SKM-1 (cell line): Measurements from ENCODE around the gene PALB2.
"Not testable (repeated sequence)": the region's sequence is repeated elsewhere in the genome, so short reads cannot be mapped to it uniquely, and the experiment has no call there.

Source experiments
- DNase-seq: peaks from one replicate; lab custom pipeline; 2025; ENCODE audit not compliant: unreplicated experiment; lab: John Stamatoyannopoulos, UW

The PALB2 gene

DNA sequence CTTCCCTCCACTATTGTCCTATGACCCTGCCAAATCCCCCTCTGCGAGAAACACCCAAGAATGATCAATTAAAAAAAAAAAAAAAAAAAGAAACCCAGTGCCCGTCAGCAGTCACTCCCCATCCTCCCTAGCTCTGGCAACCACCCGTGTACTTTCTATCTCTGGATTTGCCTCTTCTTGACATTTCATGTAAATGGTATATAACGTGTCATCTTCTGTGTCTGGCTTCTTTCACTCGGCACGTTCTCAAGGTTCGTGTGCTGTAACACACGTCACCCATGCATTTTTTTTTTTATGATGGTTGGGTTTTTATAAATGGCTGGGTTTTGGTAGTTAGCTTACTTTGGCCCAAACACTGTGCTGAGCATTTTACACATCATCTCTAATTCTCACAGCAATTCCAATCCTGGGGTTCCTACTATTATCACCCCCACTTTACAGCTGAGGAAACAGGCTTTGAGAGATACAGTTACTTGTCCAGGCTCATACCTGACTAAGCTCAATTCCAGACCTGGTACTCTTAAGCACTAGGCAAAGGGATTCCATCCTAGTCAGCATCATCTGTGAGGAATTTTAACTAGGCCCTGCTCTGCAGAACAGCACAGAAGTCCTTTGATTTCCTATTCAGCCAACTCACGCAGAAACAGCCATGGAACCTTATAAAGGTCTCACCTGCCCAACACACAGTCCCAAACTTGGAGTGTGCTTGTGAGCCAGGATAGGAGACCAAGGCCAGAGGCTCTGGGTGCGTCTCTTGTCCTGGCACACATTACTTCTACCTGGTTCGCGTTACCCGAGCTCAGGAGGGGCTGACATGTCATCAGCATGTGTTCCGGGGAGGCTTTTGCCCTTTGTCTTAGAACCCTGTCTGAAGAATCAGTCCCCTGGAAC lies 56.7 kb downstream of the PALB2 start:
- DNase-seq, result no peak

DNA sequence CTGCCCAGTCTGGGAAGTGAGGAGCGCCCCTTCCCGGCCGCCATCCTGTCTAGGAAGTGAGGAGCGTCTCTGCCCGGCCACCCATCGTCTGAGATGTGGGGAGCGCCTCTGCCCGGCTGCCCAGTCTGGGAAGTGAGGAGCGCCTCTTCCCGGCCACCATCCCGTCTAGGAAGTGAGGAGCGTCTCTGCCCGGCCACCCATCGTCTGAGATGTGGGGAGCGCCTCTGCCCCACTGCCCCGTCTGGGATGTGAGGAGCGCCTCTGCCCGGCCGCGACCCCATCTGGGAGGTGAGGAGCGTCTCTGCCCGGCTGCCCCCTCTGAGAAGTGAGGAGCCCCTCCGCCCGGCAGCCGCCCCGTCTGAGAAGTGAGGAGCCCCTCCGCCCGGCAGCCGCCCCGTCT lies 57.8 kb downstream of the PALB2 start:
- not testable (repeated sequence) for DNase-seq

DNA sequence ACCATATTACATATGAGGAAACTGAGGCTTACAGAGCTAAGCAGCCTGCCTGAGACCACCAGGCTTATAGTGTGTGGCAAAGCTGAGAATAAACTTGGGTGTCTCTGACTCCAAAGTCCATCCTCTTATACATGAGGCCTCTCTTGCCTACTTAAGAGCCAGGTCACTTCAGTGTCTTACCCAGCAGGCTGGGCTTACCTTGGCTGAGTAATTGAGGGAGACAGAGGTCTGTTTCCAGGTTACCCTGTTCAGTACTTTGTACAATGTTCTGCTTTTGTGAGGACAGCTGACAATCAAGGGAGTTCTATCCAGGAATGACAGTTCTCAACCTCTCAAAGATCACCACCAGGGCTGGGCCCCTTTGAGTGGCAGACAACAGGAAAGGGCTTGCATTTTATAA lies 59.3 kb downstream of the PALB2 start:
- DNase-seq, result no peak

DNA sequence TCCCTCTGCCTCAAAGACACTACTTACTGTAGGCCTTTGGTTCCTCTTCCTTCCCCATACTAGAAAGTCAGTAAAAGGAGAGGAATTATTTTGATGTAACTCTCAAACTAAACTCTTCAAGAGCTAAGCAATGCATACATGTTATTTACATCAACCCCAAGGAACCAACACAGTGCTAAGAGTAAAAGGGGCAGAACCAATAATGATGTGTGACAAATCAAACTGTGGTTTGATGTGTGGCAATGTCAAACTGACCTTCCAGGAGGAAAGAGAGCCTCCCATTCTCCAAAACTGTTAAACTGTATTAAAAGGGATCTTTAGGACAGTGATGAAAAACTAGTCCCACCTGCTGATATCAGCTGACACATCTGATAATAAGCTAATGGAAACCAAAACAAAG lies 60.7 kb downstream of the PALB2 start:
- no peak for DNase-seq

DNA sequence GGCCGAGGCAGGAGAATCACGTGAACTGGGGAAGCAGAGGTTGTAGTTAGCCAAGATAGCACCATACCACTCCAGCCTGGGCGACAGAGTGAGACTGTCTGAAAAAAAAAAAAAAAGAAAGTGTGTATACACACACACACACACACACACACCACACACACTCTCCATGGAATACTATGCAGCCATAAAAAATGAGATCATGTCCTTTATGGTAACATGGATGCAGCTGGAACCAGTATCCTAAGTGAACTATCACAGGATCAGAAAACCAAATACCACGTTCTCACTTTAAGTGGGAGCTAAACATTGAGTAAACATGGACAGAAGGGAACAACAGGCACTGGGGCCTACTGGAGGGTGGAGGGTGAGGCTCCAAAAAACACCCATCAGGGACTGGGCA lies 61.7 kb downstream of the PALB2 start:
- DNase-seq, result no peak

DNA sequence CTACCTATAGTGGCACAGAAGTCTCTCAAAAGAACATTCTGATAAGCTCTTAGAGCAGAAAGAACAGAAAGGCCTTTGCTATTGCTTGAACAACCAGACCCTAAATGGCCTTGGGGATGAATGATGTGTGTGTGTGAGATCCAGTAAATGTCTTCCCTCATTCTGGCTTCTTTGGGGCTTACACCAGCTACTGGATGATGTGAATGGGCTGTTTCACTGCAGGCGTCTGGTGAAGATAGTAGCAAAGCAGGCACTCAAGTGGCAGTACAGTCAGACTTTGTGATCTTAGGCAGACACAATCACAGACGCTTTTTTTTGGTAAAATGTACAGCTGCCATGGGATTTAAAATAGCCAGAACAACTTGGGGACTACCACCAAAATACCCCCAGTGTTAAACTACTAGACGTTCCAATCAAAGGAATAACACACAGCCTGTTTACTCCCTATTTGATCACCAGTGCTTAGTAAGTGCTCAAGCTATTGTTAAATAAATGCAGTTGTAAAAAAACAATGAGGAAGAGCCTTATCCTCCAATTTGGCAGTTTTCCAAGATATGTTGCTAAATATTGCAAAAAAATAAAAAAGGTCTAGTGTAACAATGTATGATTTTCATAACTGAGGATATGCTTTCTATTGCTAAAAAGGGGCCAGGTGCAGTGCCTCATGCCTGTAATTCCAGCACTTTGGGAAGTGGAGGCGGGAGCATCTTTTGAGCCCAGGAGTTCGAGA lies 62.8 kb downstream of the PALB2 start:
- no peak for DNase-seq

DNA sequence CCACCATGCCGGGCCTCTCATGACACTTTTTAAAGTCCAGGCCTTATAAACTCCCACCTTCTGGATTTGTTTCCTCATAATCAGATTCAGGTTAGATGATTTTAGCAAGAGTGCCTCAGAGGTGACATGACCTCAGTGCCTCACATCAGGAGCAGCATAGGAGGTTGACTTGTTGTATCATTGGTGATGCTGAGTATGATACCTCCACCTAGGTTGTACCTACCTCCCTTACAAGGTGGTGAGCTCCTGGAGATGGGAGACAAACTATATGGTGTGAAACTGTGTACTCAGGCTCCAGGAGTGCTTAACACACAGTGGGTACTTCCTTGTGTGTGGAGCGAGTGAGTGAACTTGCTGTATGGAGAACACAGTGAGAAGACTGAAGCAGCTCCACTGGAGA lies 63.6 kb downstream of the PALB2 start:
- no peak for DNase-seq

DNA sequence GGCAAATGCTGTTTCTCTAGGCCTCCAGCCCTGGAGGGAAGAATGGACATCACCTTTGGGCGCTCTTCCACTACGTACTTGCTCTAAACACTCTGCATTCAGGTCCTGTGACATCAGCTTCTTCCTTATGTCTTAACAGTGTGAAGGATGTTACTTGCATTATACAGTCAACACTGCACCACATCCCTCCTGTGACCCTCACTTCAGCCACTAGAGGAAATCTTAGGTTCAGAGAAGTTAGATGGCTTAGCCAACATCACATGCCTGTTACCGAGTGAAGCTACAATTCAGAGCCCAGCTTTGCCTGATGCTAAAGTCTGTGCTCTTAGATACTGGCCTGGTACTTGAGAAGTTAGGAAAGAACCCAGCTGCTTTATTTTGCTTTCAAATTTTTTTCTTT lies 65.3 kb downstream of the PALB2 start:
- DNase-seq, result no peak

DNA sequence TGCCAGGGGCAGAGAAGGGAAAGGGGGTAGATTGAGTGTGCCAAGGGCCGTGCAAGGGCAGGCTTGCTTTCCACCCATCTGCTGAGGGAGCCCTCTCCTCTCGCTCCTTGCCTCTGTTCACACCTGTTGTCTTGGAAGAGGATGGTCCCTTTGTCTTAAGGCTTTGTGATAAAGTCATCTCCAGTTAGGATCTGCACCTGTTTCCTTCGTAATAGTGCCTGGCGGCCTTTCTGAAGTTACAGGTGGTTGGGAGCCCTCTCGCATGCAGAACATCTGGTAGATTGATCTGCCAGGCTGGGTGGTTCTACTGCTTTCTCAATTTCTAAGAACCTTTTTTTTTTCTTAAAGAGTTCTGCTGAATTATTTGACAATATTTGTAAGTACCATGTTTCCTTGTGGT lies 67.3 kb downstream of the PALB2 start:
- no peak for DNase-seq

DNA sequence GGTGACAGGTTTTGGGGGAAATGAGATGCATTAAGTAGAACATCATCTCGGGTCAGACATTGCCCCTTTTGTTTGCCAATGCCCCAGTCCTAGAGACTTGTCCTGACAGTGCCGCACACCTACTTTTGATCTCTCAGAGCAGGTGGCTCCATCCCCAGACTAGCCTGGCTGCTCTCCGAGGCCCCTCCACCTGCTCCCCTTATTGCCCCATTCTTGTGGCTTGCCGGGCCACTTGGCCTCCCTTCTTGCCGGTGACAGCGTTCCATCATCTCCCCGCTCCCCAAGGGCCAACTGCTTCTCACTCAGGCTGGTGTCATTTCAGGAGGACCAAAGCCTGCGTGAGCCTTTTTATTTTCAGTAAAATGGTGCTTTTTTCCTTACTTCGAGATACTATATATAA lies 68.7 kb downstream of the PALB2 start:
- no peak for DNase-seq

DNA sequence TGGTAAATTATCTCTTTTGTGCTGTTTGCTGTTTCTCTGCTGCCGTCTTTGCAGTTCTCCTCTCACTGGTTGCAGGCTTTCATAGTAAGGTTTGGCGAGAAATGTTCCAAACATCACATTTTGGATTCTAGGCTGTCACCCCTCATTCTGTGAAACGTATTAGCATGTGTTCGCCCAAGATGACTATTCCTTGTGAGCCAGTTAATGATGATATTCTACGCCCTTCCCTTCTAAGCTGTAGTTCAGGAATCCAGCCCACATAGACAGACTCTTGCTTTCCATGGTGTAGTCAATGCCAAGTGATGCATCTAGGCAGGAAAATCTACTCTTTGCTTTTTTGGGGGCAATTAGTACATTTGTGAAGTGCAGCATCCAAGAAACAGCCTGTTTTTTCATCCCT lies 69.2 kb downstream of the PALB2 start:
- no peak for DNase-seq

DNA sequence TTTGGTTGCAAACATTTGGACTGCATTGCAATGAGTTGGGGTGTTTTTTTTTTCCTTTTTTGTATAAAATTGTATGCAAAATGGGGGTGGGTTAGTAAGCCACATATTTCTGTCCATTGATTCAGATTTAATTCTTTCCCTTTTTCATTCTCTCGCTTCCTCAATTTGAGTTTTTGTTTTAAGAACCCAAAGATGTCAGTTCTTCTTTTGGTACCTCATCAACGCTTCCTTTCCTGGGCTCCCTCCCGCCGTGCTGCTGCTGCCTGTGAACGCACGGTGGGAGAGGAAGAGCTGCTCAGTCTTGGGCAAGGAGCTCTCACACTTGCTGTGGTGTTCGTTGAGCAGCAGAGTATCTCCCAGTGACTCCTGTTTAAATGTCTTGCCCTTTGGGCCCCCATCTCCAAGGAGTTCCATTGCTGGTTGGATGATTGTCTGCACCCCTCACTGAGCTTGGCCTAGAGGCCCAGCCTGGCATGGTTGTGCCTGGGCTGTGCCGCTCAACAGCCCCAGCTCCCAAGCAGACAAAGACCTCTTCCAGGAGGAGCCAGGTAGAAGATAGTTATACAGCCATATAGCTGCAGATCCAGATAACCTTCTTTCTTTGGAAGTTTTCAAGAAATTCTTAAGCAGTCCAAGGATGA lies 70.0 kb downstream of the PALB2 start:
- DNase-seq, result peak; percentile 29

DNA sequence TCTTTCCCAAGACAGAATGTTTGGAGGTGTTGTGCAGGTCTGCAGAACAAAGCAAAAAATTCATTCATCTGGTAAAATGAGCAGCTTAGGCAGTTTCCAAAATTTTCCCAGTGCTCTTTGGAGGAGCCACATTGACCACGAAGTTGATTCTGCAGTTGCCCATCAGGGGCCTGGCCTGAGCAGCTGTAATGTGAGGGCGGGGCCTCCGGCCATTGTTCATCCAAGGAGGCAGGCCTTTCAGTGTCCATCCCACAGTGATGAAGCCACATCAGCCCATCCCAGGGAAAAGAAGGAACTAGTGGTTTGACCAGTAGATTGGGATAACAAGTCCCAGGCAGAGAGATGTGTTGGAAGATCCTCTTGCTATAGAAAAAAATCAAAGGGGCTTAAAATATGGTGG lies 73.5 kb downstream of the PALB2 start:
- no peak for DNase-seq

DNA sequence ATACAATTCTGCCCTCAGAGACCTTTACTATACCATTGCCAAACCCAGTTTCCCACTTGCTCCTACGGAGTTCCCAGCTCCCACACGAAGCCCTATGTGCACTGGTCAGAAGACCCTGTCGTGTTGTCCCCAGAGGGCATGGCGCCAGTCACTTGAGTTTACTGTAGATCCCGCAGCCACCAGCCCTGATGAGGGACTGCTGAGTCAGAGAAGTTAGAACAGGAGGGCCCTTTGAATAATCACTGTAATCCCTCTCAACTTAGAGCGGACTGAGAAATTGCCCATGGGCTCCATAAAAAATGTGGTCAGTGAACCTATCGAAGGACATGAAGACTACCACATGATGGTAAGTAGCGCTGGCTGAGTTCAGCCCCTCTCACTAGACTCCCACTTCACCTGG lies 74.4 kb downstream of the PALB2 start:
- DNase-seq, result no peak

DNA sequence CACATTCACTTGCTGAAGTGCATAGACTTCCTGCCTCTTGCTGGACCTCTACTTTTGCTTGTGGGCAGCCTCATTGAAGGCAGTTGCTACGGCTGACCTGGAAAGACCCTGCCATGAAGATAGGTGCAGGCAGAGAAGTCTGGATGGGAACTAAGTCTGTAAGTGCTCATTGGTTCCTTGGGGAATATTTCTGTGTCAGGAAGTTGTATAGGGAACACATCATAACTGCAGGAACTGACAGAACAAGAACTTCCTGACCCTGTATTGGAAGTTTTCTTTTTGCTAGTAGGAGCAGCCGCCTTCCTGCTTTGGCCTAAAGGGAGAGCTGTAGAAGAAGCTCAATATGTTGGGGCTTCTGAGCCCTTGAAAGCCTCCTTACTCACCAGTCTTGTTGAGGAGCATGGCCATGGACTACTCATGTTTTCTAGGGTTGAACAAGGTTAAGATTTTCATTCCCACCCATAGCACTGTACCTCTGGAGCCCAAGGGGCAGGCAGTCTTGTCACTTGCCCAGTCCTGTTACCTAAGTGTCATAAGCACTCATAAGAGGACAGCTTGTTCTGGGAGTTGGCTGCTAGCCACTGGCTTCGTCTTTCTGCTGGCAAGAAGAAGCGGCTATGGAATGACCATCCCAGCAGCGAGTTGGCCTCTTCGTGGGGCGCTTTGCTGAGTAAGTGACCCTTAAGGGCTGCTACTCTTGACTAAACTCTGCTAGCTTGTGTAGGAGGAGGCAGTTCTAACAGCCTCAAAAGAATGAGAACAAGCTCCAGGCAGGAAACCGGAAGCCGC lies 76.3 kb downstream of the PALB2 start:
- no peak for DNase-seq

DNA sequence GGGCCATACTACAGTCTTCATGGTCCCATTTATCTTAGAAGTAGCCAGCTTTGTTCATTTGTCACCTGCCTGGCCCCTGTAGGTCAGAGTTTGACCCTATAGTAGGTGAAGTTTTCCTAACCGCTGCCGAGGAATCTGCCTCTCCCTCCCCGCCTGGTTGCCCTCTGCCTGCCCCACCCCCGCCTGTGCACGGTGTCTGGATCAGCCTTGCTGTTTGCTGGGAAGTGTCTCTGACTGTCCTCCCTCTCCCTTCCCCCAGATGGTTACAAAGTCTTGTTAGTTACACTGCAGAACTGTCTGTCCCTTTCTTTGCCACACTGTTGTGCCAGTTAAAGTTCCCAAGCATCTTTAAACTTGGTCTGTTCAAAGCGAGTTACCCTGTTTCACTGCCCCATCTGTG lies 77.9 kb downstream of the PALB2 start:
- no peak for DNase-seq

DNA sequence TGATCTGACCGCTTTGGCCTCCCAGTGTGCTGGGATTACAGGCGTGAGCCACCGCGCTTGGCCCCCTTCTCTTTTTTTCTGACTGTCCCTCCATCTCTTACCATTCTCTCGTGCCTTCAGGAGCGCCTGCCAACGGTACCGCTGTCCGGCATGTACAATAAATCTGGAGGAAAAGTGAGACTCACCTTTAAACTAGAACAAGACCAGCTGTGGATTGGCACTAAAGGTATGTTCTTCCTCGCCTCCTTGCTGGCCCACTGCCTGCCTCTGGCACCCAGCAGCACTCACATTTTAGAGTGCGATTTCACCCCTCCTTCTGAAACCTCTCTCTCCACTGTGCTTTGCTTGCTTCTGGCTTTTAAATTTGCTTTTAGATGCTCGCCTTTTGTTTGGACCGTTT lies 78.6 kb downstream of the PALB2 start:
- no peak for DNase-seq

DNA sequence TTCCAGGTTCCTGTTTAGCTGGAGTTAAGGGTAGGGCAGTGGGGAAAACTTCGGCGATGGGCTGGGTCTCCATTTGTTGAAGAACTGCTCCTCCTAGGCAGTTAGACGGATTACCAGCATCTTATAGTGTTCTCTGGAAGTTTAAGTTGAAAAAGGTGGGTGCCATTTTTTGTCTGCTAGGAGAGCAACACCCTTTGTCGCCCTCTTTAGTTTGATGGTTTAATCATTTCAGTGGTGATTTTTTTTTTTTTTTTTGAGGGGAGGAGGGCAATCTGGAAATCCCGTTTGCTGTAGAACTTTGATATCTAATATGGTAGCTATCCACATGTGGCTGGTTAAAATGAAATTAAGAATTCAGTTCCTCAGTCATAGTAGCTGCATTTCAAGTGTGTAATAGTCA lies 79.5 kb downstream of the PALB2 start:
- no peak for DNase-seq

DNA sequence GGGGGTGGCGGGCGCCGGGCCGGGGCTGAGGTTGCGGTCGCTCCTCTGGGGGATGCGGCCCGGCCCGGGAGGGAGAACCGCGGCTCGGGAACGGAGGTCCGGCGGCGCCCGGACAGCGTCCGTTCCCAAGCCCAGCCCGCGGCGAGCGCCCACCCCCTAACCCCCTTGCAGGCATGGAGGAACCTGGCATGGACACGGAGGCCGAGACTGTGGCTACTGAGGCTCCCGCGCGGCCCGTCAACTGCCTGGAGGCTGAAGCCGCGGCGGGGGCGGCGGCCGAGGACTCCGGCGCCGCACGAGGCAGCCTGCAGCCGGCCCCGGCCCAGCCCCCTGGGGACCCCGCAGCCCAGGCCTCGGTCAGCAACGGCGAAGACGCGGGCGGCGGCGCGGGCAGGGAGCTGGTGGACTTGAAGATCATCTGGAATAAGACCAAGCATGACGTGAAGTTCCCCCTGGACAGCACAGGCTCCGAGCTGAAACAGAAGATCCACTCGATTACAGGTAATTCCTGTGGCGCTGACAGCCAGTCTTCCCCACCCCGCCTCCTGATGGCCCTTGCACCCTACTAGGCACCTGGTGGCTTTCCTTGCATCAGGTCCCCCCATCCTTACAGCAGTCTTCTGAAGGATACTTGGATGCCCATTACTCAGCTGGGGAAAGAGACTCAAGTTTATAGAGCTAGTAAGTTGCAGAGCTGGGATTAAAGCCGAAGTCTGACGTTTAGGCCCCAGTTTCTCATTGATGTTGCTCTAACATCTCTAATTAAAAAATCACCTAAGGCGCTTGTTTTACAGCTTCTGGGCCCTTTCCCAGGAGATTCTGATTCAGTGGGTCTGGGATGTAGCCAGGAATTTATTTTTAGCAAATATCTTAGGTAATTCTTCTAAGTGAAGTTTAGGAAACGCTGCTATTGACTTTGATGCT lies 83.1 kb downstream of the PALB2 start:
- DNase-seq, result no peak
